SK-N-SH (cell line): Measurements from ENCODE around the gene GRAMD2A. TPM values are rescaled to one million over a fixed set of nuclear protein-coding genes. Genes with fewer than 3 reads are reported as not detected.

Experiments
- CTCF ChIA-PET: fragments of 300-600, 350-600 bp; formaldehyde crosslinking; extraction: SDS; loops from one replicate; lab custom pipeline; 2021; lab: Yijun Ruan, JAX
- POLR2A ChIA-PET: fragments of 350-600 bp; sonication (Branson Sonifier 250); formaldehyde crosslinking; extraction: SDS; loops from one replicate; lab custom pipeline; 2020; ENCODE audit warnings: antibody characterized with exemption, inconsistent platforms; lab: Yijun Ruan, JAX
- DNase-seq: peaks from one replicate; pipeline ENCODE4 v3.0.0; 2012
- H2AFZ ChIP-seq: fragments of 200-600 bp; sonication (generic); 2 replicates; pipeline ENCODE4 v1.8.1; 2016; ENCODE audit warnings: antibody characterized with exemption, mild to moderate bottlenecking, low read depth
- H3F3A ChIP-seq: fragments of 200-600 bp; sonication (generic); replicated peaks from 2 replicates; pipeline ENCODE3; 2016; ENCODE audit warnings: antibody characterized with exemption, mild to moderate bottlenecking; ENCODE audit not compliant: insufficient read depth
- H3K27ac ChIP-seq, 2 experiments: fragments of 200-500 bp in 1 of 2; fragments of 200-600 bp in 1 of 2; sonication (Bioruptor generic) in 1 of 2; sonication (generic), shearing (Covaris generic) in 1 of 2; 2 replicates each; pipeline versions ENCODE4 v1.5.1 to v1.6.1; 2014 to 2016; ENCODE audit warnings: low read depth in 2 of 2, inconsistent platforms in 1 of 2, low read length in 1 of 2, mild to moderate bottlenecking in 1 of 2, mixed read lengths in 1 of 2
- H3K27me3 ChIP-seq: fragments of 200-600 bp; sonication (generic), shearing (Covaris generic); 2 replicates; pipeline ENCODE4 v1.6.1; 2016; ENCODE audit warnings: mixed run types; ENCODE audit not compliant: insufficient read depth
- H3K36me3 ChIP-seq, 2 experiments: fragments of 200-500 bp in 1 of 2; fragments of 200-600 bp in 1 of 2; sonication (Bioruptor generic) in 1 of 2; sonication (generic) in 1 of 2; replicated peaks in 1 of 2; 2 replicates each; pipeline versions ENCODE3 to v1.5.1; 2014 to 2016; ENCODE audit warnings: low read length in 1 of 2, mild to moderate bottlenecking in 1 of 2; ENCODE audit not compliant: insufficient read depth in 2 of 2, control insufficient read depth in 1 of 2
- H3K4me1 ChIP-seq, 2 experiments: fragments of 200-500 bp in 1 of 2; fragments of 200-600 bp in 1 of 2; sonication (Bioruptor generic) in 1 of 2; sonication (generic), shearing (Covaris generic) in 1 of 2; 2 replicates each; pipeline versions ENCODE4 v1.5.1 to v1.6.1; 2014 to 2016; ENCODE audit warnings: low read depth in 1 of 2, low read length in 1 of 2, mixed run types in 1 of 2; ENCODE audit not compliant: insufficient read depth in 2 of 2, control insufficient read depth in 1 of 2
- H3K4me2 ChIP-seq: fragments of 200-600 bp; sonication (generic), shearing (Covaris generic); 2 replicates; pipeline ENCODE4 v1.6.1; 2017; ENCODE audit warnings: mixed run types
- H3K4me3 ChIP-seq, 2 experiments: fragments of 200-500 bp in 1 of 2; fragments of 200-600 bp in 1 of 2; sonication (Bioruptor generic) in 1 of 2; sonication (generic), shearing (Covaris generic) in 1 of 2; 2 replicates each; pipeline versions ENCODE4 v1.5.1 to v1.8.1; 2014 to 2016; ENCODE audit warnings: low read depth in 2 of 2, inconsistent platforms in 1 of 2, low read length in 1 of 2, mild to moderate bottlenecking in 1 of 2, mixed read lengths in 1 of 2, moderate library complexity in 1 of 2
- H3K79me2 ChIP-seq: fragments of 200-600 bp; sonication (generic); 2 replicates; pipeline ENCODE4 v1.8.1; 2017; ENCODE audit warnings: mild to moderate bottlenecking; ENCODE audit not compliant: insufficient read depth
- H3K9ac ChIP-seq: fragments of 200-600 bp; sonication (generic); 2 replicates; pipeline ENCODE4 v1.6.1; 2017; ENCODE audit warnings: mixed run types
- H3K9me2 ChIP-seq: fragments of 200-600 bp; sonication (generic); 2 replicates; pipeline ENCODE4 v1.6.1; 2017; ENCODE audit warnings: mixed run types
- H3K9me3 ChIP-seq: fragments of 200-600 bp; sonication (generic); 2 replicates; pipeline ENCODE4 v1.6.1; 2017; ENCODE audit warnings: mixed run types, mild to moderate bottlenecking, moderate library complexity
- H4K20me1 ChIP-seq: fragments of 200-600 bp; sonication (generic); 2 replicates; pipeline ENCODE4 v1.6.1; 2017; ENCODE audit warnings: mild to moderate bottlenecking, mixed run types; ENCODE audit not compliant: insufficient read depth
- CTCF ChIP-seq: fragments of 200-600 bp; sonication (generic); IDR thresholded peaks from 2 replicates; pipeline ENCODE4 v1.6.1; 2017; ENCODE audit warnings: antibody characterized with exemption, mild to moderate bottlenecking, moderate library complexity
- EZH2phosphoT487 ChIP-seq: fragments of 200-600 bp; sonication (generic); IDR thresholded peaks from 2 replicates; pipeline ENCODE4 v1.6.1; 2017; ENCODE audit warnings: low read depth, mixed run types, mild to moderate bottlenecking, antibody characterized with exemption, moderate library complexity, borderline replicate concordance
- IRF3 ChIP-seq: fragments of 150-350 bp; IDR thresholded peaks from 2 replicates; pipeline ENCODE4 v1.6.1; 2016; ENCODE audit warnings: mild to moderate bottlenecking, low read depth, low read length
- MAX ChIP-seq: IDR thresholded peaks from 2 replicates; pipeline ENCODE4 v1.4.0; 2012; ENCODE audit warnings: low read depth
- MEF2A ChIP-seq: IDR thresholded peaks from 2 replicates; pipeline ENCODE4 v1.4.0; 2012; ENCODE audit warnings: low read depth, borderline replicate concordance
- MXI1 ChIP-seq: IDR thresholded peaks from 2 replicates; pipeline ENCODE4 v1.6.1; 2012; ENCODE audit warnings: mild to moderate bottlenecking, low read depth, low read length, improper control_type of control experiment
- NRF1 ChIP-seq: IDR thresholded peaks from 2 replicates; pipeline ENCODE4 v1.6.1; 2012; ENCODE audit warnings: low read depth, mild to moderate bottlenecking, low read length
- PBX3 ChIP-seq: IDR thresholded peaks from 2 replicates; pipeline ENCODE4; 2012
- RAD21 ChIP-seq: IDR thresholded peaks from 2 replicates; pipeline ENCODE4 v1.6.1; 2012; ENCODE audit warnings: mild to moderate bottlenecking, low read length
- RCOR1 ChIP-seq: fragments of 150-350 bp; IDR thresholded peaks from 2 replicates; pipeline ENCODE4 v1.6.1; 2017; ENCODE audit warnings: antibody characterized with exemption, low read length
- REST ChIP-seq: IDR thresholded peaks from 2 replicates; pipeline ENCODE4 v1.6.1; 2012; ENCODE audit warnings: mild to moderate bottlenecking, low read depth, low read length, moderate library complexity
- RXRA ChIP-seq: IDR thresholded peaks from 2 replicates; pipeline ENCODE4 v1.4.0; 2012; ENCODE audit warnings: low read depth, mild to moderate bottlenecking, borderline replicate concordance
- SMC3 ChIP-seq: IDR thresholded peaks from 2 replicates; pipeline ENCODE4 v1.6.1; 2012; ENCODE audit warnings: low read depth, low read length, improper control_type of control experiment
- ZBTB33 ChIP-seq: IDR thresholded peaks from 2 replicates; pipeline ENCODE4 v1.4.0; 2012; ENCODE audit warnings: low read depth, borderline replicate concordance
- WGBS: methylation state at CpG from one replicate; pipeline ENCODE4 v1.1.6; 2017; ENCODE audit warnings: low lambda C conversion rate; 5-methylcytosine and 5-hydroxymethylcytosine counted together
- polyA plus RNA-seq, 3 experiments: library from polyadenylated mRNA; depleted of rRNA; stranded (reverse); fragments of >200 nt; gene quantifications; 2 replicates each; pipeline ENCODE4 v1.2.3, GENCODE V29; 2012

The GRAMD2A gene
- polyA plus RNA-seq, 1 of the 3 experiments (the other 2 are of a cell fraction) = 0.10 TPM

GRCh38 chr15:72170691-72171090, 26.9 kb downstream of the GRAMD2A start:
- TF ChIP-seq PBX3 (no peak), IRF3 (no peak), NRF1 (no peak), RXRA (no peak), SMC3 (no peak), EZH2phosphoT487 (no peak), CTCF (no peak)
- no peak for DNase-seq
- Histone ChIP-seq H2AFZ (no peak overlapping the region), H4K20me1 (no peaks in the 10 kb centered on the region), H3K27me3 (no peaks in the 10 kb centered on the region), H3K9me3 (no peaks in the 10 kb centered on the region), H3K4me2 (no peak overlapping the region), H3K79me2 (no peaks in the 10 kb centered on the region), H3K4me3 (no peak overlapping the region), H3F3A (no peaks in the 10 kb centered on the region), H3K9ac (no peak overlapping the region), H3K9me2 (no peaks in the 10 kb centered on the region), H3K4me1 (peaks cover 0 to 6% of the 10 kb centered on the region in 2 experiments; a peak in 1 of 4 replicates), H3K36me3 (no peaks in the 10 kb centered on the region), H3K27ac (no peak overlapping the region)
- CTCF ChIA-PET = no interaction called here
- POLR2A ChIA-PET = no interaction called here
- WGBS = 86% methylated on average over 7 of the region's 7 CpGs

- Histone ChIP-seq H3F3A (no peaks in the 10 kb centered on the region), H3K79me2 (no peaks in the 10 kb centered on the region), H3K27ac (no peak overlapping the region), H3K4me1 (peaks cover 0 to 6% of the 10 kb centered on the region in 2 experiments; a peak in 1 of 4 replicates), H3K9ac (no peak overlapping the region), H3K4me2 (no peak overlapping the region), H3K9me3 (no peaks in the 10 kb centered on the region), H3K4me3 (no peak overlapping the region), H2AFZ (no peak overlapping the region), H3K27me3 (no peaks in the 10 kb centered on the region), H4K20me1 (no peaks in the 10 kb centered on the region), H3K9me2 (no peaks in the 10 kb centered on the region), H3K36me3 (no peaks in the 10 kb centered on the region)
- 87% methylated on average over 10 of the region's 16 CpGs for WGBS
- DNase-seq = no peak
- ChIA-PET CTCF (interaction anchor here (3.5 kb wide), 1 partner anchor 13 kb away, joined by 23 read pairs; no protein-coding TSS in a partner anchor), POLR2A (no interaction called here)
- TF ChIP-seq RAD21 (no peak), IRF3 (no peak), MEF2A (no peak), MAX (no peak), RCOR1 (no peak), REST (no peak), ZBTB33 (no peak), MXI1 (no peak)
Observed at GRCh38 chr15:72169921-72170611, 27.5 kb downstream of the GRAMD2A start.
